ENCODE measurements around the gene LONRF3.

Gene LONRF3

GRCh38 chrX:118974088-118974907, at the start of gene LONRF3:
LONRF3 (plus strand) TSS chrX:118974618; CDS start chrX:118974781, 163 bp downstream.
- DNase-seq = peak; percentile 59

GRCh38 chrX:118928151-118928550, 46.3 kb upstream of the LONRF3 start:
- no peak for DNase-seq

- DNase-seq = no peak
These were observed 39.1 kb upstream of the LONRF3 start for GRCh38 chrX:118935352-118935751.

- DNase-seq = no peak
These were observed 33.3 kb upstream of the LONRF3 start for GRCh38 chrX:118941147-118941546.

GRCh38 chrX:118943102-118943501, 31.3 kb upstream of the LONRF3 start:
- DNase-seq = no peak

GRCh38 chrX:118945921-118946320, 28.5 kb upstream of the LONRF3 start:
- DNase-seq = no peak

GRCh38 chrX:118948270-118948669, 26.1 kb upstream of the LONRF3 start:
- DNase-seq = no peak

GRCh38 chrX:118961866-118962560, 12.4 kb upstream of the LONRF3 start:
- no peak for DNase-seq

- no peak for DNase-seq
These were observed 11.3 kb upstream of the LONRF3 start for GRCh38 chrX:118963159-118963558.

- DNase-seq = no peak
These were observed 10.2 kb upstream of the LONRF3 start for GRCh38 chrX:118964252-118964651.

GRCh38 chrX:118965395-118965794, 9.0 kb upstream of the LONRF3 start:
- DNase-seq = no peak

GRCh38 chrX:118968031-118968430, 6.4 kb upstream of the LONRF3 start:
- DNase-seq = no peak

GRCh38 chrX:118971552-118971951, 2.9 kb upstream of the LONRF3 start:
- no peak for DNase-seq

GRCh38 chrX:118973389-118974087, 880 bp upstream of the LONRF3 start:
- DNase-seq = no peak

GRCh38 chrX:118974908-118975671, 672 bp downstream of the LONRF3 start:
- DNase-seq = peak; percentile 39

- peak; percentile 63 for DNase-seq
These were observed 1.6 kb downstream of the LONRF3 start for GRCh38 chrX:118975831-118976598.

- peak; percentile 27 for DNase-seq
These were observed 2.4 kb downstream of the LONRF3 start for GRCh38 chrX:118976599-118977340.

- DNase-seq = no peak
These were observed 3.0 kb downstream of the LONRF3 start for GRCh38 chrX:118977424-118977823.

- no peak for DNase-seq
These were observed 4.0 kb downstream of the LONRF3 start for GRCh38 chrX:118978451-118978850.

GRCh38 chrX:118980761-118981160, 6.3 kb downstream of the LONRF3 start:
- DNase-seq = no peak

- no peak for DNase-seq
These were observed 9.1 kb downstream of the LONRF3 start for GRCh38 chrX:118983513-118983912.
